Mucosa of descending colon (tissue), 3 donors: Measurements from ENCODE around the gene TP63. TPM values are rescaled to one million over a fixed set of nuclear protein-coding genes. Genes with fewer than 3 reads are reported as not detected.

Source experiments
- ATAC-seq: fragments of 200-7000 bp; cut with Tn5 transposase; one replicate; pipeline ENCODE4 v1.9.1; 2020; ENCODE audit warnings: mild to moderate bottlenecking, moderate library complexity
- DNase-seq, 3 donors: peaks; one replicate each; pipeline ENCODE4 v3.0.0-alpha.2; 2020
- H3K36me3 ChIP-seq: fragments of 200-600 bp; one replicate; pipeline ENCODE4 v1.8.0; 2021; ENCODE audit warnings: low read depth, mild to moderate bottlenecking
- H3K4me1 ChIP-seq: fragments of 200-600 bp; one replicate; pipeline ENCODE4 v1.8.0; 2021; ENCODE audit warnings: low read depth, mild to moderate bottlenecking
- H3K4me3 ChIP-seq: fragments of 200-600 bp; one replicate; pipeline ENCODE4 v1.8.0; 2021; ENCODE audit warnings: mild to moderate bottlenecking
- H3K9me3 ChIP-seq: fragments of 200-600 bp; one replicate; pipeline ENCODE4 v1.8.0; 2021; ENCODE audit warnings: mild to moderate bottlenecking
- CTCF ChIP-seq: fragments of 200-600 bp; IDR thresholded peaks from one replicate; pipeline ENCODE4 v1.8.0; 2022; ENCODE audit warnings: antibody characterized with exemption, mild to moderate bottlenecking
- intact Hi-C, 2 donors: fragments of 100-400 bp; cut with DNase I in 1 of 2; cut with micrococcal nuclease in 1 of 2; formaldehyde crosslinking; loops; one replicate each; pipeline versions ENCODE4 v1.11.0 to v1.11.1; 2022; cut with DNase I, micrococcal nuclease
- total RNA-seq, 3 donors: library from RNA; stranded (reverse); fragmentation: NEBNext Ultra II Directional in 2 of 3; extraction: Animal tissue kit (Norgen Biotek cat#: 25700) in 2 of 3; gene quantifications; one replicate each; pipeline versions ENCODE4 v1.2.1 to v1.2.4, GENCODE V29; 2021 to 2023
- donor health status: DM: no; HTN: no; CAD: no; lungs with moderate emphysema.
- donor health status: DM: no; HTN: no; CAD: no.
- donor health status: DM: no; HTN: yes; CAD: no.

TP63 gene
- total RNA-seq, 3 donors from 2014 or later: 0.31 to 0.57 TPM; not detected in 1

GRCh38 chr3:189898559-189899153, 267.5 kb downstream of the TP63 start:
- H3K4me3 ChIP-seq: no peak overlapping the region
- intact Hi-C loops: no loop called here
- H3K36me3 ChIP-seq: no peaks in the 10 kb centered on the region
- ATAC-seq (no peak), DNase-seq (no peak)
- H3K4me1 ChIP-seq: no peaks in the 10 kb centered on the region
- H3K9me3 ChIP-seq: no peaks in the 10 kb centered on the region
- TF ChIP-seq CTCF: no peak

- ATAC-seq (no peak), DNase-seq (no peak)
- Histone ChIP-seq H3K4me1 (no peaks in the 10 kb centered on the region), H3K36me3 (no peaks in the 10 kb centered on the region), H3K9me3 (no peaks in the 10 kb centered on the region), H3K4me3 (no peak overlapping the region)
- TF ChIP-seq CTCF: no peak
- intact Hi-C loops: no loop called here
These were observed 268.0 kb downstream of the TP63 start for GRCh38 chr3:189899186-189899585.

GRCh38 chr3:189900578-189900977, 269.4 kb downstream of the TP63 start:
- no peak overlapping the region for H3K4me3 ChIP-seq
- no peaks in the 10 kb centered on the region for H3K36me3 ChIP-seq
- ATAC-seq (peak; percentile 78), DNase-seq (peak in 1 of 3 donors; percentile 31)
- no peak for TF ChIP-seq CTCF
- intact Hi-C loops: no loop called here
- H3K9me3 ChIP-seq: no peaks in the 10 kb centered on the region
- no peaks in the 10 kb centered on the region for H3K4me1 ChIP-seq

- DNase-seq: no peak
- no peak for ATAC-seq
- Histone ChIP-seq H3K9me3 (no peaks in the 10 kb centered on the region), H3K36me3 (no peaks in the 10 kb centered on the region), H3K4me1 (no peaks in the 10 kb centered on the region), H3K4me3 (no peak overlapping the region)
- TF ChIP-seq CTCF: no peak
- intact Hi-C loops: no loop called here
These were observed 270.3 kb downstream of the TP63 start for GRCh38 chr3:189901481-189901880.

GRCh38 chr3:189902230-189903186, 271.3 kb downstream of the TP63 start:
- Histone ChIP-seq H3K9me3 (no peaks in the 10 kb centered on the region), H3K4me3 (no peak overlapping the region), H3K4me1 (no peaks in the 10 kb centered on the region), H3K36me3 (no peaks in the 10 kb centered on the region)
- intact Hi-C loops: no loop called here
- DNase-seq (no peak), ATAC-seq (no peak)
- TF ChIP-seq CTCF: no peak
